Measurements from ENCODE around the gene OGG1.
A peak's percentile ranks its signal among the peaks of the same experiment; 100 is the strongest.

The OGG1 gene

DNA sequence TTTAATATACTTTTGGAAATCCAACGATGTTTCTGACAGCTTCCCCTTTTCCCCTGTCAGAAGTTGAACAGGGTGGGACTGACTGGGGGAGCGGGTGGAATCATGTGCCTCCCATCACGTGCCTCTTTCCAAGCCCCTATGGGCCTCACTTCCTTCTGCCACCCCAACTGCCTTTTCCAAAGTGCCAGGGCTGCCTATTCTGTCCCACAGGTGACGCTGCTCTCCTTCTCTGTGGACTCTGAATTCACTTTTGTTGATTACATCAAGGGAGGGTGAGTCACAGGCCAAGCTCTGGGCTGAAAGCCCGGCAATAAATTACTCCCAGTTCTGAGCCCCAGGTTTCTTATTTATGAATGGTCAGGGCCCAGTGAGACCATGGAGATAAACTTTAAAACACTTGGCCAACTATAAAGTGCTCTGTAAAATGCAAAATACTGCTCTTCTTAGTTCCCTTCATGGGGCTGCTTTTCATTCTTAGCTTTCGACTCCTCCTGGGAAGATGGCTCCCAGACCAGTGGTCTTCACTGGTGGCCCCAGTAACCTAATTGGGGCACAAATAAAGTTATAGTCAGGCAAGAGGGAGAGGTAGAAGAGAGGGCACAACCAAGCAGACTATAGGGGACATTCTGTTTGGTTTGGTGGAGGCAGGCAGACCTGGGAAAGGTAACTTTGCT is 33.9 kb upstream of the OGG1 start:
- H2BK12ac ChIP-seq (ENCODE audit: low read length) = no peak overlapping the region
- no peak overlapping the region for H2BK15ac ChIP-seq (ENCODE audit: low read length)
- no peaks in the 10 kb centered on the region for H3K36me3 ChIP-seq (replicated peaks in 1 of 2; ENCODE audit: control insufficient read depth in 2 of 2, insufficient read depth in 2 of 2, low read length in 2 of 2)
- no peak overlapping the region for H2AK5ac ChIP-seq (ENCODE audit: low read depth, low read length)
- no peak for DNase-seq (ENCODE audit: low spot score)
- H3K4me3 ChIP-seq (ENCODE audit: low read length in 2 of 2) = no peak overlapping the region
- no peak overlapping the region for H3K4ac ChIP-seq (ENCODE audit: low read length)
- no peak overlapping the region for H3K23ac ChIP-seq (ENCODE audit: low read depth, low read length, poor library complexity)
- H2AFZ ChIP-seq (ENCODE audit: low read length) = peak overlapping the region; percentile 47
- no peak overlapping the region for H3K14ac ChIP-seq (ENCODE audit: low read length)
- no peak overlapping the region for H3K27ac ChIP-seq (replicated peaks; ENCODE audit: low read length)
- no peak overlapping the region for H3K18ac ChIP-seq (ENCODE audit: low read length)
- no peak overlapping the region for H2BK5ac ChIP-seq (ENCODE audit: low read length)
- no CpG with 5 or more reads among the region's 6 CpGs for WGBS, 2 donors (ENCODE audit: extremely low coverage in 2 of 2, insufficient read length in 2 of 2, insufficient replicate concordance in 1 of 2)
- H3K4me1 ChIP-seq (ENCODE audit: control insufficient read depth in 2 of 2, insufficient read depth in 1 of 2, low read depth in 1 of 2, low read length in 2 of 2) = peaks cover 2 to 3% of the 10 kb centered on the region in 2 donors
- no peak overlapping the region for H4K8ac ChIP-seq (ENCODE audit: low read depth, low read length)
- no peak overlapping the region for H3K9ac ChIP-seq (ENCODE audit: low read depth, low read length, poor library complexity)
- H3K9me3 ChIP-seq (replicated peaks in 1 of 2; ENCODE audit: control insufficient read depth in 2 of 2, insufficient read depth in 1 of 2, low read depth in 1 of 2, low read length in 2 of 2) = no peaks in the 10 kb centered on the region
- H4K91ac ChIP-seq (ENCODE audit: low read depth, low read length, poor library complexity) = no peak overlapping the region
- H3K4me2 ChIP-seq (ENCODE audit: insufficient read depth, low read length, poor library complexity, severe bottlenecking) = no peak overlapping the region
- peaks cover 0 to 8% (median 3%) of the 10 kb centered on the region in 3 experiments for H3K27me3 ChIP-seq (ENCODE audit: control insufficient read depth in 3 of 3, insufficient read depth in 3 of 3, low read depth in 1 of 3, low read length in 3 of 3)
- H2BK120ac ChIP-seq (ENCODE audit: low read depth, low read length) = no peak overlapping the region
- H3K79me1 ChIP-seq (ENCODE audit: low read depth, low read length) = no peaks in the 10 kb centered on the region

DNA sequence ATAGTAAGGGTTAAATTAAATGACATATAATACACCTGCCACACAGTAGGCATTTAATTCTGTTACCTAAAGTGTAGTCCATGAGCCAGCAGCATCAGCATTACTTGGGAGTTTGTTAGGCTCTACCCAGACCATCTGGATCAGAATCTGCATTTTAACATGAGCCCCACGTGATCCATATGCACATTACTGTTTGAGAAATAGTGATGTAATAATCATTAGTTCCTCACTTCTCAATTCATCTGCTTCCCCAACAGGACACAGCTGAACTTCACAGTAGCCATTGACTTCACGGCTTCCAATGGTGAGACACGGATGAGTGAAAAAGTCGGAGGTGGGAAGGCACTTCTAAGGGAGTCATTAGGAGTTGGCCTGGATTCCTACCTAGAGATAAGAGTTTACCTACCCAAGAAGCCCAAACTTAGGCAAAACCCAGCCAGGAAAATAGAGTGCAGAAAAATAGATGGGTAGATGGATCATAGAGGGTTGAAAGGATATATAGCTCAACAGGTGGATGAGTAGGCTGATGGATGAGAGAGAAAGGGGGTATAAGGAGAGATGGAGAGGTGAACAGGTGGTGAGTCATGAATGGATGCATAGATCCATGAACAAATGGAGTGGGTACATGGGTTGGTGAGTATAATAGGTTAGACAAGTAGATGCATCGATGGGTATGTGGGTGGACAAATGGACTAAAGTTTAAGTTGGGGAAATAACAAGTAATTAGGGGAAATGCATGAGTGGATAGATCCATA is 32.8 kb upstream of the OGG1 start:
- no CpG with 5 or more reads among the region's 5 CpGs for WGBS, 2 donors (ENCODE audit: extremely low coverage in 2 of 2, insufficient read length in 2 of 2, insufficient replicate concordance in 1 of 2)
- Histone ChIP-seq H4K8ac (ENCODE audit: low read depth, low read length) (no peak overlapping the region), H3K4me3 (ENCODE audit: low read length in 2 of 2) (no peak overlapping the region), H3K4ac (ENCODE audit: low read length) (no peak overlapping the region), H3K4me2 (ENCODE audit: insufficient read depth, low read length, poor library complexity, severe bottlenecking) (no peak overlapping the region), H3K4me1 (ENCODE audit: control insufficient read depth in 2 of 2, insufficient read depth in 1 of 2, low read depth in 1 of 2, low read length in 2 of 2) (peaks cover 2 to 4% of the 10 kb centered on the region in 2 donors), H3K14ac (ENCODE audit: low read length) (no peak overlapping the region), H2BK120ac (ENCODE audit: low read depth, low read length) (no peak overlapping the region), H2AFZ (ENCODE audit: low read length) (no peak overlapping the region), H2AK5ac (ENCODE audit: low read depth, low read length) (no peak overlapping the region), H2BK15ac (ENCODE audit: low read length) (no peak overlapping the region), H3K9ac (ENCODE audit: low read depth, low read length, poor library complexity) (no peak overlapping the region), H3K23ac (ENCODE audit: low read depth, low read length, poor library complexity) (no peak overlapping the region), H3K18ac (ENCODE audit: low read length) (no peak overlapping the region), H3K79me1 (ENCODE audit: low read depth, low read length) (no peaks in the 10 kb centered on the region), H2BK5ac (ENCODE audit: low read length) (no peak overlapping the region), H3K36me3 (replicated peaks in 1 of 2; ENCODE audit: control insufficient read depth in 2 of 2, insufficient read depth in 2 of 2, low read length in 2 of 2) (no peaks in the 10 kb centered on the region), H2BK12ac (ENCODE audit: low read length) (no peak overlapping the region), H3K27me3 (ENCODE audit: control insufficient read depth in 3 of 3, insufficient read depth in 3 of 3, low read depth in 1 of 3, low read length in 3 of 3) (peaks cover 0 to 8% (median 3%) of the 10 kb centered on the region in 3 experiments), H3K27ac (replicated peaks; ENCODE audit: low read length) (no peak overlapping the region), H3K9me3 (replicated peaks in 1 of 2; ENCODE audit: control insufficient read depth in 2 of 2, insufficient read depth in 1 of 2, low read depth in 1 of 2, low read length in 2 of 2) (no peaks in the 10 kb centered on the region), H4K91ac (ENCODE audit: low read depth, low read length, poor library complexity) (no peak overlapping the region)
- DNase-seq (ENCODE audit: low spot score) = no peak

DNA sequence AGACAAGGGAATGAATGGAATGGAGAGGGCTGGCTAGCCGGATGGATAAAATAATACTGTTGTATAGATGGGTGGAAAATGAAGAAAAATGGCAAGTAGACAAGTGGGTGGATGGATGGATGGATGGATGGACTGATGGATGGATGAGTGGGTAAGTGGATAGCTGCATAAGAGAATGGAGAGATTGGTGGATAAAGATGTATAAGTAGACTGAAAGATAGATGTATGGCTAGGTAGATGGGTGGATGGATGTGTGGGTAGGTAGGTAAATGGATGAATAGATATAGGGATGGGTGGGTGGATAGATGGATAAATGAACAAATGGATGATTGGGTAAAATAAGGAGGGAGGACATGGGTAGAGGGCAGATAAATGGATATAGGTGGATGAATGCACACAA is 32.2 kb upstream of the OGG1 start:
- Histone ChIP-seq H2AK5ac (ENCODE audit: low read depth, low read length) (no peak overlapping the region), H2BK15ac (ENCODE audit: low read length) (no peak overlapping the region), H3K9ac (ENCODE audit: low read depth, low read length, poor library complexity) (no peak overlapping the region), H3K36me3 (replicated peaks in 1 of 2; ENCODE audit: control insufficient read depth in 2 of 2, insufficient read depth in 2 of 2, low read length in 2 of 2) (no peaks in the 10 kb centered on the region), H4K91ac (ENCODE audit: low read depth, low read length, poor library complexity) (no peak overlapping the region), H3K14ac (ENCODE audit: low read length) (no peak overlapping the region), H3K18ac (ENCODE audit: low read length) (no peak overlapping the region), H3K79me1 (ENCODE audit: low read depth, low read length) (no peaks in the 10 kb centered on the region), H3K4me3 (ENCODE audit: low read length in 2 of 2) (no peak overlapping the region), H3K4me2 (ENCODE audit: insufficient read depth, low read length, poor library complexity, severe bottlenecking) (no peak overlapping the region), H2AFZ (ENCODE audit: low read length) (no peak overlapping the region), H3K4ac (ENCODE audit: low read length) (no peak overlapping the region), H3K27me3 (ENCODE audit: control insufficient read depth in 3 of 3, insufficient read depth in 3 of 3, low read depth in 1 of 3, low read length in 3 of 3) (peaks cover 0 to 4% (median 3%) of the 10 kb centered on the region in 3 experiments), H3K23ac (ENCODE audit: low read depth, low read length, poor library complexity) (no peak overlapping the region), H2BK5ac (ENCODE audit: low read length) (no peak overlapping the region), H4K8ac (ENCODE audit: low read depth, low read length) (no peak overlapping the region), H3K27ac (replicated peaks; ENCODE audit: low read length) (no peak overlapping the region), H3K4me1 (ENCODE audit: control insufficient read depth in 2 of 2, insufficient read depth in 1 of 2, low read depth in 1 of 2, low read length in 2 of 2) (peaks cover 2 to 4% of the 10 kb centered on the region in 2 donors), H2BK120ac (ENCODE audit: low read depth, low read length) (no peak overlapping the region), H3K9me3 (replicated peaks in 1 of 2; ENCODE audit: control insufficient read depth in 2 of 2, insufficient read depth in 1 of 2, low read depth in 1 of 2, low read length in 2 of 2) (no peaks in the 10 kb centered on the region), H2BK12ac (ENCODE audit: low read length) (no peak overlapping the region)
- WGBS, 2 donors (ENCODE audit: extremely low coverage in 2 of 2, insufficient read length in 2 of 2, insufficient replicate concordance in 1 of 2) = no CpG with 5 or more reads among the region's 1 CpG
- DNase-seq (ENCODE audit: low spot score) = no peak

DNA sequence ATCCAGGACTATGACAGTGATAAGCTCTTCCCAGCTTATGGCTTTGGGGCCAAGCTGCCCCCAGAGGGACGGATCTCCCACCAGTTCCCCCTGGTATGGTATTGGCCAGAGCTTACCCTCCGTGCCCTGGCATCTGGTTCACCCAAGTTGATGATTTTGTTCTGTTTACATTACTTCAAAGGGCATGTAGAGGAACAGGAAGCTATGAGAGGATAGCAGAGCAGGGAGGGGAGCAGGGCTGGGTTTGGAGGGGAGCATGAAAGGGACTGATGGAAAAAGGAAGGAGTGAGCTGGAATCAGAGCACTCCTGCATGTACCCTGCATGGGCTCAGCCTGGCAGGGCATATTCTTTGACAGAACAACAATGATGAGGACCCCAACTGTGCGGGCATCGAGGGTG is 31.6 kb upstream of the OGG1 start:
- peaks cover 2 to 4% of the 10 kb centered on the region in 2 donors for H3K4me1 ChIP-seq (ENCODE audit: control insufficient read depth in 2 of 2, insufficient read depth in 1 of 2, low read depth in 1 of 2, low read length in 2 of 2)
- H3K4me2 ChIP-seq (ENCODE audit: insufficient read depth, low read length, poor library complexity, severe bottlenecking) = no peak overlapping the region
- no peak for DNase-seq (ENCODE audit: low spot score)
- H4K8ac ChIP-seq (ENCODE audit: low read depth, low read length) = no peak overlapping the region
- no peak overlapping the region for H3K27ac ChIP-seq (replicated peaks; ENCODE audit: low read length)
- peaks cover 0 to 2% (median 0%) of the 10 kb centered on the region in 3 experiments for H3K27me3 ChIP-seq (ENCODE audit: control insufficient read depth in 3 of 3, insufficient read depth in 3 of 3, low read depth in 1 of 3, low read length in 3 of 3)
- no peak overlapping the region for H3K4ac ChIP-seq (ENCODE audit: low read length)
- H3K9ac ChIP-seq (ENCODE audit: low read depth, low read length, poor library complexity) = no peak overlapping the region
- H2BK5ac ChIP-seq (ENCODE audit: low read length) = no peak overlapping the region
- H3K79me1 ChIP-seq (ENCODE audit: low read depth, low read length) = no peaks in the 10 kb centered on the region
- no CpG with 5 or more reads among the region's 4 CpGs for WGBS, 2 donors (ENCODE audit: extremely low coverage in 2 of 2, insufficient read length in 2 of 2, insufficient replicate concordance in 1 of 2)
- no peak overlapping the region for H2BK15ac ChIP-seq (ENCODE audit: low read length)
- no peaks in the 10 kb centered on the region for H3K9me3 ChIP-seq (replicated peaks in 1 of 2; ENCODE audit: control insufficient read depth in 2 of 2, insufficient read depth in 1 of 2, low read depth in 1 of 2, low read length in 2 of 2)
- H2BK12ac ChIP-seq (ENCODE audit: low read length) = no peak overlapping the region
- no peak overlapping the region for H2AK5ac ChIP-seq (ENCODE audit: low read depth, low read length)
- H2AFZ ChIP-seq (ENCODE audit: low read length) = no peak overlapping the region
- H3K23ac ChIP-seq (ENCODE audit: low read depth, low read length, poor library complexity) = no peak overlapping the region
- H3K36me3 ChIP-seq (replicated peaks in 1 of 2; ENCODE audit: control insufficient read depth in 2 of 2, insufficient read depth in 2 of 2, low read length in 2 of 2) = no peaks in the 10 kb centered on the region
- no peak overlapping the region for H3K14ac ChIP-seq (ENCODE audit: low read length)
- peak overlapping the region in 1 of 2 donors; percentile 24 for H3K4me3 ChIP-seq (ENCODE audit: low read length in 2 of 2)
- no peak overlapping the region for H3K18ac ChIP-seq (ENCODE audit: low read length)
- no peak overlapping the region for H4K91ac ChIP-seq (ENCODE audit: low read depth, low read length, poor library complexity)
- no peak overlapping the region for H2BK120ac ChIP-seq (ENCODE audit: low read depth, low read length)

Measured in neuronal stem cell (in vitro differentiated cells).